K562 (cell line): ENCODE results near the gene PPP4R1. TPM values are rescaled to one million over a fixed set of nuclear protein-coding genes. Genes with fewer than 3 reads are reported as not detected.

Experiments used
- ATAC-seq: fragments of 200-7000 bp; cut with Tn5 transposase; 3 replicates; pipeline ENCODE4 v1.9.1; 2020; ENCODE audit warnings: moderate library complexity
- BruUV-seq: library from RNA; stranded (reverse); fragments of 400-500 nt; replicated peaks from 2 replicates; lab custom pipeline; 2021; lab: Mats Ljungman, UMichigan
- CTCF ChIA-PET: fragments of 300-600 bp; formaldehyde crosslinking; extraction: SDS; loops from one replicate; lab custom pipeline; 2021; ENCODE audit warnings: low intra/inter-chr PET ratio; lab: Yijun Ruan, JAX
- POLR2A ChIA-PET: fragments of 300-600, 350-650 bp; sonication (Branson Sonifier 250); formaldehyde crosslinking; extraction: SDS; loops from one replicate; lab custom pipeline; 2021; ENCODE audit warnings: antibody characterized with exemption, inconsistent platforms; lab: Yijun Ruan, JAX
- DNase-seq, 4 experiments: peaks; one replicate each; pipeline versions ENCODE4 v3.0.0 to v3.0.0-alpha.2; 2011 to 2018; ENCODE audit warnings: low spot score in 3 of 4, mixed read lengths in 3 of 4; ENCODE audit errors: extremely low read depth in 1 of 4
- FAIRE-seq: peaks from 2 replicates; lab custom pipeline; 2011; peaks lifted over from hg19 to GRCh38; lab: Jason Lieb, UNC
- H2AFZ ChIP-seq: 2 replicates; pipeline ENCODE4 v1.6.0; 2011; ENCODE audit warnings: low read depth, low read length, control low read depth, inconsistent platforms
- H3K27ac ChIP-seq: fragments of 200-600 bp; 3 replicates; pipeline ENCODE4 v1.8.0; 2011; ENCODE audit warnings: low read depth, mild to moderate bottlenecking, control low read depth, inconsistent platforms, low read length, moderate library complexity, mixed read lengths; ENCODE audit errors: extremely low read depth
- H3K27me3 ChIP-seq, 2 experiments: fragments of 300-600 bp in 1 of 2; 2 replicates in 1 of 2; 3 replicates in 1 of 2; pipeline versions ENCODE4 v1.6.0 to v1.8.0; 2011; ENCODE audit warnings: inconsistent platforms in 2 of 2, low read length in 2 of 2, mild to moderate bottlenecking in 1 of 2, mixed read lengths in 1 of 2, moderate library complexity in 1 of 2; ENCODE audit not compliant: control insufficient read depth in 2 of 2, insufficient read depth in 2 of 2
- H3K36me3 ChIP-seq: fragments of 300-600 bp; 3 replicates; pipeline ENCODE4 v1.8.0; 2011; ENCODE audit warnings: mild to moderate bottlenecking, low read length, inconsistent platforms; ENCODE audit not compliant: control insufficient read depth, insufficient read depth
- H3K4me1 ChIP-seq, 2 experiments: fragments of 200-600 bp in 1 of 2; replicated peaks in 1 of 2; 2 replicates in 1 of 2; 3 replicates in 1 of 2; pipeline versions ENCODE4 v1.5.1 to v1.8.0; 2011; ENCODE audit warnings: inconsistent platforms in 2 of 2, low read length in 2 of 2, mild to moderate bottlenecking in 1 of 2, mixed read lengths in 1 of 2, moderate library complexity in 1 of 2; ENCODE audit not compliant: control insufficient read depth in 2 of 2, insufficient read depth in 2 of 2
- H3K4me2 ChIP-seq: 2 replicates; pipeline ENCODE4 v1.6.1; 2011; ENCODE audit warnings: low read length, control low read depth, inconsistent platforms, mixed read lengths; ENCODE audit not compliant: insufficient read depth
- H3K4me3 ChIP-seq: fragments of 200-600 bp; sonication (generic), shearing (Covaris generic); 2 replicates; pipeline ENCODE4 v1.5.1; 2016; ENCODE audit warnings: control low read depth, inconsistent platforms
- H3K79me2 ChIP-seq: fragments of 200-600 bp; 3 replicates; pipeline ENCODE4 v1.8.0; 2011; ENCODE audit warnings: low read length, inconsistent platforms; ENCODE audit not compliant: control insufficient read depth, insufficient read depth
- H3K9ac ChIP-seq, 2 experiments: 2 replicates each; pipeline versions ENCODE4 v1.6.0 to v1.6.1; 2011; ENCODE audit warnings: low read depth in 2 of 2, low read length in 2 of 2, control low read depth in 1 of 2, inconsistent platforms in 1 of 2, mild to moderate bottlenecking in 1 of 2, mixed read lengths in 1 of 2; ENCODE audit not compliant: insufficient read depth in 1 of 2
- H3K9me1 ChIP-seq: one replicate; pipeline ENCODE4 v1.6.0; 2011; ENCODE audit warnings: inconsistent platforms, mild to moderate bottlenecking, low read length, moderate library complexity; ENCODE audit not compliant: control insufficient read depth, insufficient read depth
- H3K9me3 ChIP-seq: replicated peaks from 2 replicates; pipeline ENCODE4 v1.5.1; 2011; ENCODE audit warnings: low read depth, low read length, inconsistent platforms; ENCODE audit not compliant: control insufficient read depth, insufficient read depth
- H4K20me1 ChIP-seq: replicated peaks from 2 replicates; pipeline ENCODE4 v1.6.1; 2011; ENCODE audit warnings: low read length, inconsistent platforms, mixed read lengths; ENCODE audit not compliant: control insufficient read depth, insufficient read depth
- ATF4 ChIP-seq: fragments of 450-650 bp; formaldehyde crosslinking; IDR thresholded peaks from 2 replicates; pipeline ENCODE4 v1.4.0; 2022; ENCODE audit warnings: mild to moderate bottlenecking, moderate library complexity
- CREBBP ChIP-seq: IDR thresholded peaks from one replicate; pipeline ENCODE4 v1.6.1; 2012; ENCODE audit warnings: low read depth, mild to moderate bottlenecking, control low read depth, inconsistent platforms, low read length
- CTCFL ChIP-seq: IDR thresholded peaks from 2 replicates; pipeline ENCODE4 v1.6.1; 2011; ENCODE audit warnings: borderline replicate concordance, low read depth, mild to moderate bottlenecking, moderate library complexity, low read length; ENCODE audit not compliant: insufficient read depth, poor library complexity, severe bottlenecking
- NCOA6 ChIP-seq: fragments of 450-650 bp; IDR thresholded peaks from 2 replicates; pipeline ENCODE4 v1.6.1; 2017; ENCODE audit warnings: mild to moderate bottlenecking
- SIX5 ChIP-seq, 2 experiments: IDR thresholded peaks; 2 replicates each; pipeline ENCODE4 v1.6.1; 2011; ENCODE audit warnings: low read length in 2 of 2, borderline replicate concordance in 1 of 2, low read depth in 1 of 2, mild to moderate bottlenecking in 1 of 2, moderate library complexity in 1 of 2; ENCODE audit not compliant: insufficient read depth in 1 of 2
- SP1 ChIP-seq: sonication (generic); formaldehyde crosslinking; IDR thresholded peaks from 2 replicates; pipeline ENCODE4 v1.8.1; 2022; ENCODE audit warnings: mild to moderate bottlenecking, missing genetic modification reagents
- TRIM24 ChIP-seq, 2 experiments: fragments of 450-650 bp; IDR thresholded peaks; 2 replicates each; pipeline ENCODE4 v1.6.1; 2016
- TRIM25 ChIP-seq: fragments of 450-650 bp; IDR thresholded peaks from 2 replicates; pipeline ENCODE4 v1.7.0; 2016; ENCODE audit warnings: borderline replicate concordance
- ZNF76 ChIP-seq: fragments of 250-450 bp; sonication (Bioruptor Pico); IDR thresholded peaks from 2 replicates; pipeline ENCODE4 v1.4.0; 2020; ENCODE audit warnings: mild to moderate bottlenecking, moderate library complexity, borderline replicate concordance
- WGBS: fragments of 100-300 bp; shearing (Covaris generic); methylation state at CpG from one replicate; pipeline ENCODE4 v1.1.6; 2016; ENCODE audit warnings: low coverage, mixed read lengths; ENCODE audit not compliant: insufficient coverage; ENCODE audit errors: missing lambda C conversion rate; 5-methylcytosine and 5-hydroxymethylcytosine counted together
- in situ Hi-C: fragments of 300-500 bp; cut with MboI; formaldehyde crosslinking; loops from 4 replicates; pipeline ENCODE4 v1.15.0; 2018; ENCODE audit warnings: inconsistent platforms, mixed read lengths
- intact Hi-C: fragments of 100-400 bp; cut with micrococcal nuclease; formaldehyde crosslinking; loops from 2 replicates; pipeline ENCODE4 v1.14.2; 2022
- polyA plus RNA-seq, 8 experiments: library from polyadenylated mRNA; depleted of rRNA in 4 of 8; stranded (reverse) in 5 of 8; unstranded in 3 of 8; fragments of >200 nt; fragmentation: Nextera tagmentation in 2 of 8; fragmentation: Illumina TruSeq in 1 of 8; extraction: Ambion mirVana in 2 of 8; extraction: Trizol in 1 of 8; gene quantifications; 2 replicates each; pipeline versions ENCODE4 v1.2.1 to v1.2.3, GENCODE V29; 2011 to 2014; ENCODE audit warnings: inconsistent platforms in 1 of 8, missing spikeins in 1 of 8
- total RNA-seq, 7 experiments: library from RNA; depleted of rRNA in 6 of 7; stranded (reverse); fragments of >200 nt in 6 of 7; fragmentation: Illumina TruSeq in 2 of 7; extraction: Trizol in 2 of 7; gene quantifications; 2 replicates each; pipeline versions ENCODE4 v1.2.1 to v1.2.3, GENCODE V29; 2011 to 2021; ENCODE audit warnings: low replicate concordance in 1 of 7

The PPP4R1 gene
- total and polyA plus RNA-seq, 9 of the 15 experiments (the other 6 are each of a cell fraction or from before 2014, with no cell fraction given), result 23.5 to 136 (median 84.5) TPM

GRCh38 chr18:9539938-9540337 lies 74.4 kb downstream of the PPP4R1 start:
- TF ChIP-seq CTCFL (no peak), SP1 (CRISPR knock-in tag) (no peak), TRIM24 (IDR thresholded peaks at IDR 0.05) (no peak), SIX5 (IDR thresholded peaks at IDR 0.05; ENCODE audit: borderline replicate concordance in 1 of 2, insufficient read depth in 1 of 2, low read depth in 1 of 2, low read length in 2 of 2) (no peak), CREBBP (no peak), ATF4 (CRISPR knock-in tag) (no peak), ZNF76 (CRISPR knock-in tag) (no peak), NCOA6 (no peak), TRIM25 (no peak)
- TF ChIP-seq, all 486 proteins: peak for 0
- ATAC-seq, result no peak; the same call in 2 of the 3 replicates
- BruUV-seq, result no TSS peak
- 71% methylated on average over 8 of the region's 8 CpGs for WGBS
- DNase-seq, result no peak
- Histone ChIP-seq H3K9me3 (no peaks in the 10 kb centered on the region), H3K27me3 (no peaks in the 10 kb centered on the region), H3K4me3 (no peak overlapping the region), H3K9me1 (no peaks in the 10 kb centered on the region), H2AFZ (no peak overlapping the region), H3K4me2 (no peak overlapping the region), H3K36me3 (peaks cover 33% of the 10 kb centered on the region; the same call in 2 of the 3 replicates), H3K9ac (0 out of 4 replicates have a peak overlapping the region, but pooled peaks of 1 of the 2 experiments have one; percentile 10), H4K20me1 (no peaks in the 10 kb centered on the region), H3K79me2 (no peaks in the 10 kb centered on the region), H3K4me1 (peaks cover 0 to 2% of the 10 kb centered on the region in 2 experiments; a peak in 2 of 5 replicates), H3K27ac (no peak overlapping the region)
- ChIA-PET CTCF (no interaction called here), POLR2A (interaction anchor here (0.5 kb wide), 1 partner anchor 26 kb away, joined by 3 read pairs; no protein-coding TSS in a partner anchor)
- intact Hi-C loops (no loop called here), in situ Hi-C loops (no loop called here)
- FAIRE-seq, result no peak
